ENCODE measurements around the gene PID1.

- TF ChIP-seq CTCF (IDR thresholded peaks at IDR 0.05; ENCODE audit: insufficient read depth, low read length) (no peak), POLR2AphosphoS5 (IDR thresholded peaks at IDR 0.05; ENCODE audit: low read depth) (no peak)
These were observed 1.9 kb downstream of the PID1 start for GRCh38 chr2:229269146-229269545.
